8988T (cell line): ENCODE results near the gene FOSL2.

Experiments
- DNase-seq: peaks from one replicate; pipeline ENCODE4 v3.0.0; 2011

FOSL2 gene

DNA sequence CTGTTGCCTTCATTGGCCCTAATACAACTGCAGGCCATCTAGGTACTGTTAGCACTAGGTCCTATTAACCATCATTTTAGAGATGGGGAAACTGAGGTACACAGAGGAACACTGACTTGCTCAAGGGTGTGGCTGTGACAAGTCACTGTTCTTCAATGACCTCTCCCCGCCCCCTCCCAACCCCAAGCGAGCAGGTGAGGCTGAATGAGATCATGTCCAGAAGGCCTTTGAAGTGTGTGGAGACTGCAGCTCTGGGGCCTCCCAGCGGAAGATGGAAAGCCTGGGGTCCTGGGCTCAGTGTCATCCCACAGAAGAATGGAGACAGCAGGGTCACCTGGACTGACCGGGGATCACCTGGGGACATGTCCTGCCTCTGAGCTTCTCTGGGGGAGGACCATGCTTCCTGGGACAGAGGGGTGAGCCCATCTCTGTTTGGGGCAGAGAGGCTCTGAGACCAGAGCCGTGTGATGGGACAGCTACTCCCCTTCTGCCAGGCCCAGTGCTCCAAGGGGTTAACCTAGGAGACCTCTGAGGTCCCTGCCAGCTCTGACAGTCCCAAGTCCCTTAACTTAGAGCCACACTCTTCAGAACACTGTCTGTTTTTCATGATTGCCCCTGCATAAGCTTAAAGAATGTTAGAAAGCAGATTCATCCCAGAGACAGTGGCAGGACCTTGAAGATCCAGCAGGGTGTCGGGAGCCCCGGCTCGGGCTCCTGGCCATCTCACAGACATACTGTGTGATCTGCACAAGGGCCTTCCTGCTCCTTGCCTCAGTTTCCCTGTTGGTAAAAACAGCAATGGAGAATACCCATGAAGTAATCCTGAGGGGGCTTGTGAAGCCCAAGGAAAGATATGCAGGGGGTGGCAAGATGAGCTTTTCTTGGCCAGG lies 16.7 kb upstream of the FOSL2 start:
- DNase-seq: no peak

DNA sequence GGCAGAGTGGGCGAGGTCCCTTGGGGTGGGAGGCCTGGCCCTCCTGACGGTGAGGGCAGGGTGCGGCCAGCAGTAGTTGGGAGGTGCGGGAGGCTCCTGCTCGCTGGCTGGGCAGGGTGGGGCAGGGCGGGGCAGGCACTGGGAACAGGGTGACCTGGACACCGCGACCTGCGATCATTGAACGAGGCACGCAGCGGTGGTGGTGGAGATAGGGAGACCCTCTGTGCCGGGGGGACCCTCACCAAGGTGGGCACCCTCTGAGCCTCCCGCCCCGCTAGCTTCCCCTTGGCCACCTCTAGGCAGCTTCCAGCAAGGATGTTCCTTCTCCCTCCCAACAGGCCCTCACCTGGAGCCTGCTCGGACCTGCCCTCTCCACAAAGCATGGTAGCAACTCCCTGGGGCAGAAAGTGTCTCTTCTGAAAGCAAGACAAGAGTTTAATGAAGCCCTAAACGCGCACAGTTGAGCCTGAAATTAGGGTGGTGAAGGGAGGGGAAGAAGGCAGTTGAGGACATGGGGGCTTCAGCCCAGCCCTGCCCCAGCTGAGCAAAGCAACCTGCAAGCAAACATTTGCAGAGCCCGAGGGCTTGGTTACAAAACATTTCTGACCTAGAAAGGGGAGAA lies 15.4 kb upstream of the FOSL2 start:
- DNase-seq: no peak

DNA sequence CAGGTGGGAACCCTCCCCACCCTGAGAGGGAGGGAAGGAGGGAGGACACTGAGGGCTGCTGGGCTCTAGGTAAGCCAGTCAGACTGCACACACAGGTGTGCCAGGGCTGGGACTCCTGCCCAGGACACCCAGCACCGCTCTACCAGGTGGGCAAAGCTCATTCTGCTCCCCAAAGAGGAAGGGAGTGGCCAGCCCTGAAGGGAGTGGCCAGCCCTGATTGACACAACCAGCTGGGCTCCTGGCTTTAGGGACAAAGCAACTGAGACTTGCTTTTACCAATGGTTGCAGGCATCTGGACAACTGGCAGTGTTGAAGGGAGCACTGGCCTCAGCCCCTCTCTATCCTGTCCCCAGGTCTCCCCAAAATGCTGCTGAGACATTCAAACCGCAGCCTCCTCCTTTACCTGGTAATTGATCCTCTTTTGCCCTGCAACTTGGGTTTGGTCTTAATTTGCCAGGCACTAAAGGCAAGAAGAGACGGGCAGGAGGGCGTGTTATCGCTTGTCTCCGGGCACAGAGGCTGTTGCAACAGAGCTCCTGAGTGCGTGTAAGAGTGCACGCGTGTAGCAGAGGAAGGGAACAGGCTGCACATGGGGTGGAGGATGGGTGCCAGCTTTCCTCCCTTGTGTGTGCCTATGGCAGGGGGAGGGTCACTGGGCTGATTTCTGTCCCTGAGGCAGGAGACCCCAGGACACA lies 14.5 kb upstream of the FOSL2 start:
- no peak for DNase-seq

DNA sequence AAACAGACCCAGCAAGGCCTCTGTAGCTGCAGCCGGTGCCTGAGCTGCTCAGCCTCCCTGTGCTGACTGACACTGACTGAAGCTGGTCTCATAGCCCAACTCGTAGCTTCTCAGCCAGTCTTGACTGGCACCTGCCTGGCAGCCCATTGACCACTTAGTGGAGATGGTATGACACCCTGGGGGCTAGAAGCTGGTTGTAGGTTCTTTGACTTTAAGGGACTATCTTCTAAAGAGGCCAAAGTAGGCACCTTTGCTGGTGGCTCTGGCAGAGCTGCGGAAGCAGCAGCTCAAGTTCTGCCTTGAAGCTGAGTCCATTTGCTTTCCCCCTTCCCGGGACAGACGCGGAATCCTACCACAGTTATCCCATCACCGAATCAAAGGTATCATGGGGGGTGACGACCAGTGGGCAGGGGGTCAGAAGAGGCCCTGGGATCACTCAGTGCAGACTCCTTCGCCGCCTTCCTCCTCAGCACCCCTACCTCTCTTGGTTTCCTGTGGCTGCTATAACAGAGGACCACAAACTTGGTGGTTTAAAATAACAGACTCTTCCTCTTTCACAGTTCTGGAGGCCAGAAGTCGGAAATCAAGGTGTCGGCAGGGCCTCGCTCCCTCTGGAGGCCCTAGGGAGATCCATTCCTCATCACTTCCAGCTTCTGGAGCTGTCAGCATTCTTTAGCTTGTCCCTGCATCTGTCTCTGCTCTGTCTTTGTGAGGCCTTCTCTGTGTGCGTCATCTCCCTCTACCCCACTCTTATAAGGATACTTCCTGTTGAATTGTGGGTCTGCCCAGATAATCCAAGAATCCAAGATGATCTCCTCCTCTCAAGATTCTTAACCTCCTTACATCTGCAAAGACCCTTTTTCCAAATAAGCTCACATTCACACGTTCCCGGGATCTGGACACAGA lies 13.7 kb upstream of the FOSL2 start:
- no peak for DNase-seq

DNA sequence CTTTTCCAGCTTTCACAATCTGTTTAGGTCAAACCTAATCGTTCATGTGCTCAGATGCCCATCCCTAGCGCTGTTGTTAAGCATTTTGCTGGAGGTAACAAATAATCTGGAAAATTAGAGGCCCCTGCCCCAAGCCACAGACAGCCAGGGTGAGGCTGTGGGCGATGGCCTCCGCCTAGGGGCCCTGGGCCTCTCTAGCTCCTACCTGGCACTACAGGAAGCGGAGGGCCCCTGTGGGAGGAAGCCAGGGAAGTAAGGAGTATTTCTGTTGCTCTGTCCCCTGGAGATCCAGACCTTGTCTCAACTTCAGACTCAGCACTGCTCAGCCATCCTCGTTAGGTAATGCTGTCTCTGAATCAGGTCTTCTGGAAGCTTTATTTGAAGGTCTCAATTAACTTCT lies 12.4 kb upstream of the FOSL2 start:
- no peak for DNase-seq

DNA sequence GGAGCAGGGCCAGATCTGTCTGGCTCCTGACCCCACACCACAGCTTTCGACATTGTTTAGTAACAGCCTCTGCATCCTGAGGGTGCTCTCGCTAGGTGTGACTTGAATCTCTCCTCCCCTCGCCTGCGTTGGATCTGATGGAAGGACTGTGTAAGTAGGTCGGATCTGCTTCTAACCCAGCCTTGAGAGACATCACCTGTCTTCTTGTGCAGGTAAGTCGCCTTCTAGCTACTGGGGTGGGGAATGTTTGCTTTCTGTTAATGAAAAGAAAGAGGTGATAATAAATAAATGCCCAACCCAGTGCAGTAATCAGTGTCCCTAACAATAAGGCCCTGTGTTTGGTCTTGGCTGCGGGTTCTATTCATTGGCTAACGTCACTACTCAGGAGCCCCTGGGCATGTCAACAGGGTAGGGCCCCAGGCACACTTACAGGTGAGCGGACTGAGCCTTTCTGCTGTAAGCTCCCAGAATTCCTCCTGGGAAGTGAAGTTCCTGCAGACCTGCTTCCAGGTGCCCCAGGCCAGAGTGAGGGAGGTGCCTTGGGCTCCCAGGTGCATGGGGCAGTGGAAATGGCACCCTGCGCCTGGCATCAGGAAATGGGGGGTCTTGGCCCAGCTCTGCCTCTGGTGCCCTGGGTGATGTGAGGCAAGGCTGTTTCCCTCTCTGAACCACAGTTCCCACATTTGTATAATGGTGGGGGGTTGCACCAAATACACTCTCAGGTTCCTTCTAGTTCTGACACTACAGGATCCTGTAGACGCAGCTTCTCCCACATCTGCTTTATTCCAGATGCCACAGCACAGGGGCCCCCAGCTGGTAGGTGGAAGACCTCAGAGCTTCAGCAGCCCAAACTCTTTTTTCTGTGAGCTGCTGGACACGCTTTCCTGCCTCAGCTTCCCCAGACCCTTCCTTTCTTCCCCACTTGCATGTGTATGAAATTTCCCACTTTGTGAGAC lies 11.2 kb upstream of the FOSL2 start:
- DNase-seq: no peak

DNA sequence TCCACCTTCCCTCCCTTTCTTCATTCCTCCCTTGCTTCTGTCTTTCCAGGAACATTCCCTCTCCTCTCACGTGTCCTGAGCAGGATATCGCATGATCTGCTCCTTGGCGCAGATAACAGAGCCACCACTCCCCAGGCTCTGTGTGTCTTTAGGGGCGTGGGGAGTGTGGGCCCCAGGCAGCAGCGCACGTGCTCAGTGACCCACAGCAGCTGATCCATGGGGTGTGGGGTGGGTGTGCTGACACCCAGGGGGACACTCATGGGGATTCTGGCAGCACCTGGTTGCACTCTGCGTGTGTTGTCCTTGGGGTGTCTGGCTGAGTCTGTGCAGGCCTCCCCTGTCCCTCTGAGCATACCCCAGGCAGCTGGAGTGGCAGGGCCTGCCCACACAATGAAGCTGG lies 9.9 kb upstream of the FOSL2 start:
- DNase-seq: no peak

DNA sequence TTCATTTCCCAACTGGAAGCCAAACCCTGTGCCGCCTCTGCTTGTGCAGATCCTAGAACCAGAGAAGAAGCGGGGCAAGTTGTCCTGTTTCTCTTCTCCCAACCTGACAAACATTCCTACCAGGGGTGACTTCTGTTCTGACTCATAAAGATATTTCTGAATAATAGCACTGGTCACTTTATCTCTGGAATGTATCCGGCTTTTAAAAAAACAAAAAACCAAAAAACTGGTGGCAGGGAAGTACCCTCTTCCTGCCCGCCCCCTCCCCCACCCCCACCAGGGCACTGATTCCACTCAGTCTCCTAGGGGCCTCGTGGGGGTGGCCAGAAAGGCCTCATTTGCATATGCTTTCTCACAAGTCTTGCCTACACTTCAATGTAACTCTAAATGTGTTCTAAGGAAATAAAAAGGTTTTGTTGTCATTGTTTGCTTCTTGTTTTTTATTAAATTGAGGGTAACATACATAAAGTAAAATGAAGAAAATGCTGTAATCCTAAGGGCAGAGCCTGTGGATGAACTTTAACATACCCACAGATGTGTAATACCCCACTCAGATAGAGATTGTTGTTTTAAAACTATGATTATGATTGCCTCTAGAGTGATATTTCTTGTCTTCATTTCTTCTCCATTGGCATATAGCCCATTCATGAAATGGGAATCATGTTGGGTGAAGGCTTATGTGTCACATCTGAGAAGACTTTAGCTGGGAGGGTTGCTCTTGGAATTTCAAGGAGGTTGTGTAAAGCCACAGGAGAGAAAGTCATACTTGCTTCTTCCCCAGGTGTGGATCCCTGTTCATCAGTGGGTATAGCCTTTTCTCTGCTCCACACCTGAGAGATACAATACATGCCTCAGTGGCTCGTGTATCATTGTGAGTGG lies 5.3 kb upstream of the FOSL2 start:
- no peak for DNase-seq

DNA sequence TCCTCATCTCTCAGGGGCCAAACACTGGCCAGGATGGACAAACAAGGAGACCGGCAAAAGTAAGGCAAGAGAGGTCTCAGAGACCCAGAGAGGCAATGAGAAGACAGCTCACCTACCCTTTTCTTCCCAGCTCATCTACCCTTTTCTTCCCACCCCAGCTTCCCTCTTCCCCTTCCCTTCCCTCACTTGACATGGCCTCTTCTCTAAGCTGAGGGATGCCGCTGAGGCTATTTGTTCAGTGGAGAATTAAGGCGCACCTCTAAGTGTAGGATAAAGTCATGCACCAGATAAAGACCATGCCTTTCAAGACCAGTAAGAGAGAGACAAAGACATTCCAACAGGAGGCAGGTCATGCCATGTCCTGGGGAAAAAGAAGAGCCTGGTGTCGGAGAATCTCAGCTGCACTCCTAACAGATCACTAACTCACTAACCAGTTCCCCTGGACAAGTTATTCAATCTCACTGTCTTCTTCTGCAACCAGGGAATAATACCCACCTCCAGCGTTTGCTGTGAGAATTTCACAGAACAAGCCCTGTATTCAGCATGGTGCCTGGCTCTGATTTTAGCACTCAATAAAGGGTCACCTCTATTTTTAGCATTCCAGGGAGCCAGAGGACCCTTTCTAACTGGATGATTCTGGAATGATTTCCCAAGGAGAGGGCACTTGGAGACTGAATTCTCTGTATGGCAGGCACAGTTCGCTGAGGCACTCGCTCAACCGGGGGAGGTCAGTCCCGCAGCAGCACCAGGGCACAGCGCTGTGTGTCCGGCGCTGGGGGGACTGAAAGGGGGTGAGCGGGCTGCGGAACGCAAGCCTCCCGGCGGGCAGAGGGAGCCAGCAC lies 3.0 kb upstream of the FOSL2 start:
- DNase-seq: no peak

DNA sequence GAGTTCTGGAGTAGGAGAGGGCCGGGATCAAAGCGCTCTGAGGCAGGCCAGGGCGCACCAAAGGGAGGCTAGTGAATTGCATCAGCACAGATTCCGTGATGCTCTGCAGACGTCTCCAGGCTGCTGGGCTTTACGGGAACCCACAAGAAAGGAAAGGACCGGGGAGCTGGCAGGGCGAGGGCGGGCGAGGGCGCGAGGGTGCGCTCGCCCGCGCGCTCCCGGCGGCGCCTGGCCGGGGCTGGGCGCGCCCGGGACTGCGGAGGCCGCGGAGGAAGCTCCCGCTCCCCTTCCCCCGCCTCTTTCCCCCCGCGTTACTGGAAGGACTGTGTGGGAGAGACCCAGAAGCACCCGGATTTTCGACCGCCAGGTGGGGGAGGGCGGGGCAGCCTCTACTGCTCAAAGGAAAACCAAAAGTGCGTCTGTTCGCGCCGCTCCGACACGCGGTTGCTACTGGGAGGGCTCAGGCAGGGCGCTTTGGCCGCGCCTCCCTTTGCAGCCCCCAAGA lies 2.4 kb upstream of the FOSL2 start:
- peak; percentile 82 for DNase-seq

DNA sequence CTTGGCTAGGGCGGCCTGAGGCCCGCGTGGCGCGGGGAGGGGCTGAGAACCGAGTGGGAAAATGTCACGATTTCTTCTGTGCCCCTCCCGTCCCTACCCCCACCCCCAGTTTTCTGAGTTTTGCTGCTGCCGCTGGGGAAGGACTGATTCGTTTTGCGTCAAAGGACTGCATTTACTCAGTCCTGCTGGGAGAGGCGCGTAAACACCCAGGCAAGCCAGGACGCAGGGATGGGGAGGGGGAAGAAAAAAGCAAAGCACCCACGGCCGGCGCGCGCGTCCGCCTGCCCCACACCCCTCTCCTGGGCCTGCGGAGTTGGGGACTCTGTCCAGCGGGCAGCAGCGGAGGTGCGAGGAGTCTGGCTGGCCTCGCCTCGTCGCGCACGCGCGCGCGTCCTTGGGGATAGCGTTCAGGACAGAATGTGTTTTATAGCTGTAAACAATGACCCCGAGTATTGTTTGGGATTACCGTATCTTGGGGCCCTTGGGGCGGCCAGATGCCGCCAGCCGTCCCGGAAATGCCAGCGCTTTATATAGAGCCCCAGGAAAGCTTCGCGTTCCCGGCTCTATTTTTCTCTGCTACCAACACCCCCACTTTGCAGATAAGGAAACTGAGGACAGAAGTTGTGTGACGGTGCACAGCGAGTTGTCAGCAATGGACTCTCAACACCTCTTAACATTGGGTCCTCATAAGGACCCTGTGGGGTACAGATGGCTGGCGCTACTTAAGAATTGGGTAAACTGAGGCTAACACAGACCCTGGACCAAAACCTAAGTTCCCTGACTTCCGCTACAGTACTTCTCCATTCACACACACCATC lies 1.7 kb upstream of the FOSL2 start:
- no peak for DNase-seq

DNA sequence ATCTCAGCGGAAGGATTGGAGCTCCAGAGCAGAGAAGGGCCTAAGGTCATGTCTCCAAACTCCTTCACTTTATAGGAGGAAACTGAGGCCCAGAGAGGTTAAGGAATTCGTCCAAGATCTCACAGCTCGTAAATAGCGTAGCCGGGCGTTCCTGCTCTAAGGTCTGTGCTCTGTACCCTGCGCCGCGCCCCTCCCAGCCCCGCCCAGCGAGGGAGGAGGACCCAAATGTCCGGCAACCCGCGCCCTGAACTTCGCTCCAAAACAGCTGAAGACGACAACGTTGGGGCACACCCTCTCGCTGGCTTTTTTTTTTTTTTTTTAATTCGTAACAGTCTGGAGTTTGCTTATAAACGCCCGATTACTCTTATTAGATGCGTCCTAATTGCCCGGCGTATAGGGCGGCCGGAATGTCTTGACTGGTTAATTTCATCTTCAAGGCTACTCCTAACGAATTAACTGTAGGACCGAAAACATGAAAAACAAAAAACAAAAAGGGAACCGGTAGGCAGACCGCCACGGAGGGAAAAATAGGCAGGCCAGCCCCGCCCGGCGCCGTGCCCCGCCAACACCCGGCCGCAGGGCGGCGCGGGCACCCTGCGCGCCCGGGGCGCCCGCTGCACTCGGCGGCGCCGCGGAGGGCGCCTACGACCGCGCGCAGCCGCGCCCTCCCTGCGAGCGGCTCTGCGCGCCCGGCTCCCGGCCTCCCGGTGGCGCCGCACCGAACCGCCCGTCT lies 928 bp upstream of the FOSL2 start:
- peak; percentile 73 for DNase-seq

DNA sequence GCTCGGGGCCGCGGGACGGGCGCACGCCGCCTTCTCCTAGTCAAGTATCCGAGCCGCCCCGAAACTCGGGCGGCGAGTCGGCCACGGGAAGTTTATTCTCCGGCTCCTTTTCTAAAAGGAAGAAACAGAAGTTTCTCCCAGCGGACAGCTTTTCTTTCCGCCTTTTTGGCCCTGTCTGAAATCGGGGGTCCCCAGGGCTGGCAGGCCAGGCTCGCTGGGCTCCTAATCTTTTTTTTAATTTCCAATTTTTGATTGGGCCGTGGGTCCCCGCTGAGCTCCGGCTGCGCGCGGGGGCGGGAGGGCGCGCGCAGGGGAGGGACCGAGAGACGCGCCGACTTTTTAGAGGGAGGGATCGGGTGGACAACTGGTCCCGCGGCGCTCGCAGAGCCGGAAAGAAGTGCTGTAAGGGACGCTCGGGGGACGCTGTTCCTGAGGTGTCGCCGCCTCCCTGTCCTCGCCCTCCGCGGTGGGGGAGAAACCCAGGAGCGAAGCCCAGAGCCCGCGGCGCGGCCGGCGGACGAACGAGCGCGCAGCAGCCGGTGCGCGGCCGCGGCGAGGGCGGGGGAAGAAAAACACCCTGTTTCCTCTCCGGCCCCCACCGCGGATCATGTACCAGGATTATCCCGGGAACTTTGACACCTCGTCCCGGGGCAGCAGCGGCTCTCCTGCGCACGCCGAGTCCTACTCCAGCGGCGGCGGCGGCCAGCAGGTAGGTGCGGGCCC lies 617 bp downstream of the FOSL2 start:
- DNase-seq: peak; percentile 55

DNA sequence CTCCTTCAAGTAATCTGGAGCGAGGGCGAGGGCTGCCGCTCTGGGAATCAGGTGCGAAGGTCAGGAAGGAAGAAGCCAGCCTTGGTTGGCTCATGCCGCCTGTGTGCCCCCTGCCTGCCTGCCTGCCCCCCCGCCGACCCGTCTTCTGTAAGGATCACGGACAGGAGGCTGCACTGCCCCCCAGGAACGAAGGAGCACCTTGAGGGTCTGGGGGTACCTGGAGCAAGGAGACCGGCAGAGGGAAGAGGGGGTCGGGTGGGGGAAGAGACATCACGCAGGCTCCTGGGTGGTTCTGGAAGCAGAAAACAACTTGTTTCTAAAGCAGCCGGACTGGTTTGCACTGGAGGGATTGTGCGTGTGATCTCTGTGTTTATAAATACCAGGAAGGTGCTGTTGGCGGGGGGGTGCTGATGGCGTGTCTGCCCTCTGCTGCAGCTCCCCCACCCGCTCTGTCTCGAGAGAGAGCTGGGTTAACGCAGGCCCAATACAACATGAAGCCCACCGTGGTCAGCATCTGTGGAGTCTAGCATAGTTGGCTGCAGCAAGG lies 1.7 kb downstream of the FOSL2 start:
- no peak for DNase-seq

DNA sequence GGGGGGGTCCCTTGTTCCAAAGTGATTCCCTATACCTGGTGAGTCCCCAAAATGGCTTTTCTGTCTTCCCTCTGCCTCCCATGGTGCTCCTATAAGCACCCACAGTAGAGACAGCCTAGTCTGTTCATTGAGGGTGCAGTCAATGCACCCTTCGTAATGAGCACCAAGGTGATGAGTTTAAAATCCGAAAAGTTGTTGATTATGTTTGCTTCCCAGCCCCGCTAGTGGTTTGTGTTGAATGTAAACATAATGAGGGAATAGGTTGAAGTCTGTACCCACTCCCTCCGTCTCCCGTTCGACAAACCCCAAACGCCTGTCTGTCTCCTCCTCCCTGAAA lies 2.3 kb downstream of the FOSL2 start:
- DNase-seq: no peak

DNA sequence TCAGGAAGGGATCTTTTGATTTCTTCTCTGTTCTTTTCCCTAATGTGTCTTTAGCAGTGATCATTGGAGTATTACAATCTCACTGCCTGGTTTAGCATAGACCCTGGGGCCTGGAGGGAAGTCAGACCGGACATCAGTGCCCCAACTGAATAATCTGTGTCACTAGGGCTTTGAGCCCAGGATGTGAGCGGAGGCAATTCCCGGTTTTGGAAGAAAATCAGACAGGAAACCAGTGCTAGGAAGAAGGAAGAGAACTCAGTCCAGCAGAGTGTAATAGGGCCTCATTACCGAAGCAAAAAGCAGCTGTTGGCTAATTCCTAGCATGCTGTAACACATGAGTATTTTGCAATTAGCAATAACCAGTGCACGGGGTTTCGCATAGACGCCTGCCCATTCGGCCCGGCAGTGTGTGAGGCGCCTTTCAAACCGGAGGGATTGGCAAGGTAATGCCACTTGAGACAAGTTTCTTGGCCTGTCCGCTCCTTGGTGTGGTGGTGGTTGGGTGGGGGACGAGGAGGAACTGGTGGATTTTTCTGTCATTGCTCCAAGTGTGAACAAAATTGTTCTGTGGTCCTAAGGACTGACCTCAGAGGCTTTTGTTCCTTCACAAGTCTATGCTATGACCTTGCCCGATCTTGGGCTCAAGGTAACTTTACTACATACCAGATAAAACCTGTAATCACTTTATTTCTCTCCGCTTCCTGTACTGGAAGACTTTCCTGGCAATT lies 2.8 kb downstream of the FOSL2 start:
- no peak for DNase-seq
